Activated CD4-positive, alpha-beta T cell treated with anti-CD3 and anti-CD28 coated beads for 4 hours (primary cell): ENCODE measurements around the gene ANAPC2.

Source experiments
- DNase-seq, 2 donors: peaks; one replicate each; pipeline ENCODE4 v3.0.0-alpha.2; 2020

Gene ANAPC2

GRCh38 chr9:137160054-137160425 is 28.3 kb downstream of the ANAPC2 start:
- DNase-seq, result no peak

GRCh38 chr9:137159105-137160053 is 29.0 kb downstream of the ANAPC2 start:
- DNase-seq, result no peak

- DNase-seq, result no peak
Measured at GRCh38 chr9:137158625-137159024, 29.7 kb downstream of the ANAPC2 start.

DNA sequence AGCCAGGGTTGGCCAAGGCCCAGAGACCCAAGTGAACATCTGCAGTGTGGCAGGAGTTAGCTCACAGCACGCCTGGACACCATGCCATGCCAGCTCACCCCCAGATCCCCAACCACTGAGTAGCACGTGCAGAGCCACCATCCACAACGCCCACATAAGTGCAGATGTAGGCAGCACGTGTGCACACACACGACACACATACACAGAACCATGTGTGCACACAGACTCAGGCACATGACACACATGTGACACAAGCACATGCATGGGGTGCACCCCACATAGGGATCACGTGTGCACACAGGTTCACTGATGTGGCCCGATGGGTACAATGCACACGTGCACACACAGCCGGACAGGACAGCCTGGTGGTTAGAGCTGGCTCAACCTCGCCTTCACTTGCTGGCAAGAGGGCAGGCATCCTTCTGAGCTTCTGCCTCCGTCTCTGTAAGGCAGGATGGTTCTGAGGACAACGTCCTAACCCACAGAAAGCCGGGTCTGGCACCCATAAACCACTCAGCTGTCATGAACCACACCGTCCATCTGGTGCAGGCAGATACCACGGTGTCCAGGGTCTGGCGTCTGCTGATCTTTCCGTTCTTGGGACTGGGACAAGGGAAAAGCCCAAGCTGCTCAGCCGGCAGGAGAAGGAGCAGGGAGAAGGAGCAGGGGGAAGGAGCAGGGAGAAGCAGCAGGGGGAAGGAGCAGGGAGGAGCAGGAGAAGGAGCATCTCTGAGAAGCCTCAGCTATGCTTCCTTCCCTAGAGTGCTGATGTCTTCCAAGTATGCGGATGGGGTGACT is 30.5 kb downstream of the ANAPC2 start:
- no peak for DNase-seq

- DNase-seq, result peak; percentile 62 to 79
Measured at GRCh38 chr9:137156567-137157375, 31.6 kb downstream of the ANAPC2 start.

- no peak for DNase-seq
Measured at GRCh38 chr9:137152844-137153405, 35.4 kb downstream of the ANAPC2 start.

GRCh38 chr9:137150617-137151457 is 37.5 kb downstream of the ANAPC2 start:
- DNase-seq, result no peak

- DNase-seq, result no peak
Measured at GRCh38 chr9:137149942-137150616, 38.3 kb downstream of the ANAPC2 start.

GRCh38 chr9:137149363-137149762 is 39.0 kb downstream of the ANAPC2 start:
- DNase-seq, result no peak

DNA sequence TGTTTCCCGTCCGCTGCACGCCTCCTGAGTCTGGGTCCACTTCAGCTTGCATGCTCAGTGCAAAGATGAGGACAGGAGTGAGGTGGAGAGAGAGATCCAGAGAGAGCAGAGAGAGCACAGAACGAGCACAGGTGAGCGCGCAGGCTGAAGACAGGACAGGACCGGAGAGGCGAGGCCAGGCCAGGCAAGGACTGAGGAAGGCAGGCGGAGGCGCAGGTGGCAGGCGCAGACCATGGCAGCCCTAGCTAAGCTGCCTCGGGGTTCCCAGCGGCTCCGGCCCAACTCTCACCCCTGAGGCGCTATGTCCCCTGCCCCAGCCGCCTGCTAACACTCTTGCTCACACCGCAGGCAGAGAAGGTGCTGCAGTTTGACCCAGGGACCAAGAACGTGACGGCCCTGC is 39.7 kb downstream of the ANAPC2 start:
- DNase-seq, result no peak

GRCh38 chr9:137148242-137148641 is 40.1 kb downstream of the ANAPC2 start:
- DNase-seq, result no peak

DNA sequence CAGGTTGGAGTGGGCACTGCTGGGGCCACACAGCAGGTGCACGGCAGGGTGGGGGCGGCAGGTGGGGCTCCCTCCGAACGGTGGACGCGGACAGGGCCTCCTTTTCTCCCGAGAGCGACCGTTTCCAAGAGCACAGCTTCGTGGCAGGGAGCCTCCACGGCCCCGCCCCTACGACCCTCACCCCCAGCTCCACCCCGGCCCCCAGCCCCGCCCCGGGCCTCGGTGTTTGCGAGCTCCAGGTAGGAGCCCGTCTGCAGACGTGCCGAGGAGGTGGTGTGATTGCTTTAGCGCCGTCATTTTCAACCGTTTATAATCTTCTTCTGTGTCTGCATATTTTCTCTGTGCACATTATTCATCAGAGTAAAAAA is 40.6 kb downstream of the ANAPC2 start:
- DNase-seq, result no peak

- DNase-seq, result no peak
Measured at GRCh38 chr9:137147091-137147792, 41.1 kb downstream of the ANAPC2 start.

DNA sequence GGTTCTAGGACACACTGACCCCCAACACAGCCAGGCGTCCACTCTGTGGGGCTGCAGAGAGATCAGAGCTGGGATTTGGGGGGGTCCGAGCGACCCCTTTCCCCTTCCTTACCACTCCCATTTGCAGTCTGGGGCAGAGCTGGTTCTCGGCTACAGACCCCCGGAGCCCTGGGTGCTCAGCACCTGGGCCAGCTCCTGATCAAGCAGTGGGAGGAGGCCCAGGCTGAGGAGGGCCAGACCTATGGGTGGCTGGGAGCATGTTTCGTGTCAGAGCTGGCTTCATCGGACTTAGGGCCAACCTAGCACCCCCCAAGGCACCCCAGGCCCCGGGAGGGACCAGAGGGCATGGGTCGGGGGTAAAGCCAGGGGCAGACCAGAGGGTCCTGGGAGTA is 41.8 kb downstream of the ANAPC2 start:
- DNase-seq, result no peak

DNA sequence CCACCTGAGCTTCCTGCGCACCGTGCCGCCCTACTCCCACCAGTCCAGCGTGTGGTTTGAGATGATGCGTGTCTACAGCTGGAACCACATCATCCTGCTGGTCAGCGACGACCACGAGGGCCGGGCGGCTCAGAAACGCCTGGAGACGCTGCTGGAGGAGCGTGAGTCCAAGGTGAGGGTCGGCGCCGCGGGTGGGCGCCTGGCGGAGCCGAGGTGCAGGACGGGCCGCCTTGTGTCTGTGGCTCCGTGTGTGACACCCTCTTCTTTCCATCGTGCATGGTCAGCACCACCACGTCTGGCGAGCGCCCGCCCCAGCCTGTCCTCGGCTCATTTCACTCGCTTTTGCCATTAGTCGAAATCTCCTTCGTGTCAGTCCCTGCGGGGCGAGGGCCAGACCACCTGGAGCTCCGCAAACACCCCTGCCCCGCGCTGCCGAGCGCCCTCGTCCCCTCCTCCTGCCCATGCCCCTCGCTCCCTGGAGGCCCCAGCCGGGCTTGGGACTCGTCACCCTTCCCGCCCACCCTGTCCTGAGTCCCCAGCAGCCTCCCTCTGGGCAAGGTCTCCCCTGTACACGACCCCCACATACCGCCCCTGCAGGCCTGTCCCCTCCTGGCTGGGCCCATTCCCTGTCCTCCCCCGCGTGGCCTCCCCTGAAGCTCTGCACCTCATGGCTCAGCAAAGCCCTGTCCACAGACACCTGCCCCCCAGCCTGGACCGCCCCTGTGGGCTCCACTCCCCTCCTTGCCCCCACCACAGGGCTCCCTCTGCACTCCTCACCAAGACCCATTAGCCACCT is 42.4 kb downstream of the ANAPC2 start:
- DNase-seq, result no peak

DNA sequence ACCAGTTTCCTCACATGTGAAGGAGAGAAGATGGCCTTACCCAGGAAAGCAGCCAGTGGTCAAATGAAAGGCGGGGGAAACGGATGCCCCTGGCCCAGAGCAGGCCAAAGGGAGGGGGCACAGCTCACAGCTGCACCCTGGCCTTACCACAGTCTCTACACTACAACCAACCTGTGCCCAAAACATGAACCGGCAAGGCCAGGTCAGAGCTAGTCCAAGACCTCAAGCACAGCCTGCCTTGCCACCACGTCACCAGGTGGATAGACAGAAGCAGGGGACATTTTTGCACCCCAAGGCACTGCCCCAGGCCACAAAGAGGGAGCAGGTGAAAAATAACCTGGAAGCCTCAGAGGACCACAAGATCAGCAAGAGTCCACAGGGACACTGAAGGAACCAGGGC is 44.9 kb downstream of the ANAPC2 start:
- no peak for DNase-seq

- DNase-seq, result no peak
Measured at GRCh38 chr9:137141976-137142936, 46.1 kb downstream of the ANAPC2 start.

DNA sequence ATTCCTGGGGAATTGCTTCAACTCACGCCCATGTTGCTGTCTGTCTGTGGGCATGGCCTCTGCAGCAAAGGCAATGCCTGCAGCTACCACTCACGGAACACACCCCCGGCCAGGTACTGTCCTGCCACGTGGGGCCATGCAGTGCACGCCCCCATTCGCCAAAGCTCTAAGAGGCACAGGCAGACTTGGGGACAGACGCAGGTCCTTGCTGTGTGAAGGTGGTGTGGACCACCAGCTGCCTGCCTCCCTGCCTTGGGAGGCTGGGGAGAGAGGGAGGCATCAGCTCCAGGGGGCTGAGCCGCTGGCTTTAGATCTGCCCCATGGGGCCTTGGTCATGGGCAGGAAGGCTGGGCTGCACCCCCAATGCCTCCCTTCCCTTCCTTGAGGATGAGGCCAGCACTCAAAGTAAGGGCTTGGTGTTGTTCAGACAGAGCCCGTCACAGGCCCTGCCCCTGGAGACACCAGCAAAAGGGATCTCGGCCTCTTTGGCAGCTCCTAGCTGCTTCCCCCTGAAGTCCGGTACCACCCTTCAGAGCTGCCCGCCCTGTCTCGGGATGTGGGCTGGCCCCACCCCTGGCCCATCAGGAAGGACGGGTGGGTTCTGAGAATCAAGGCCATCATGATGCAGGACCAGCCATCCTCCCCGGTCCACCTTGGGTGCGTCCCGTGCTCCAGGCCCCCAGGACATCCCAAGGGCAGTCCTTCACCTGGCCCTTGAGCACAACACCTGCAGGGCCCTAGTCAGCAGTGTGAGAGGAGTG is 47.1 kb downstream of the ANAPC2 start:
- no peak for DNase-seq
